Neuronal stem cell (in vitro differentiated cells): ENCODE data around the gene NMUR1. TPM values are rescaled to one million over a fixed set of nuclear protein-coding genes. Genes with fewer than 3 reads are reported as not detected.
"Not testable (repeated sequence)": the region's sequence is repeated elsewhere in the genome, so short reads cannot be mapped to it uniquely, and the experiment has no call there.

Experiments used
- DNase-seq: peaks from one replicate; pipeline ENCODE4 v3.0.0-alpha.2; 2013; ENCODE audit warnings: low spot score
- H2AFZ ChIP-seq: one replicate; pipeline ENCODE4 v1.6.1; 2013; ENCODE audit warnings: mild to moderate bottlenecking, low read length, inconsistent platforms
- H2AK5ac ChIP-seq: 2 replicates; pipeline ENCODE4 v1.6.1; 2013; ENCODE audit warnings: low read depth, mild to moderate bottlenecking, inconsistent platforms, low read length, moderate library complexity, mixed read lengths
- H2BK120ac ChIP-seq: 2 replicates; pipeline ENCODE4 v1.6.1; 2013; ENCODE audit warnings: low read depth, mild to moderate bottlenecking, inconsistent platforms, low read length, moderate library complexity, mixed read lengths
- H2BK12ac ChIP-seq: one replicate; pipeline ENCODE4 v1.6.1; 2013; ENCODE audit warnings: low read length, inconsistent platforms
- H2BK15ac ChIP-seq: 2 replicates; pipeline ENCODE4 v1.6.1; 2013; ENCODE audit warnings: mild to moderate bottlenecking, low read length, inconsistent platforms, mixed read lengths
- H2BK5ac ChIP-seq: one replicate; pipeline ENCODE4 v1.6.1; 2013; ENCODE audit warnings: inconsistent platforms, mild to moderate bottlenecking, low read length, moderate library complexity
- H3K14ac ChIP-seq: one replicate; pipeline ENCODE4 v1.6.1; 2013; ENCODE audit warnings: low read length, inconsistent platforms
- H3K18ac ChIP-seq: 2 replicates; pipeline ENCODE4 v1.6.1; 2013; ENCODE audit warnings: low read length, inconsistent platforms
- H3K23ac ChIP-seq: 2 replicates; pipeline ENCODE4 v1.6.1; 2013; ENCODE audit warnings: low read depth, mild to moderate bottlenecking, mixed read lengths, low read length, inconsistent platforms; ENCODE audit not compliant: poor library complexity
- H3K27ac ChIP-seq: replicated peaks from 3 replicates; pipeline ENCODE4 v1.5.1; 2013; ENCODE audit warnings: low read length, inconsistent platforms
- H3K27me3 ChIP-seq, 3 experiments: 2 replicates each; pipeline ENCODE4 v1.6.1; 2013; ENCODE audit warnings: low read length in 3 of 3, mild to moderate bottlenecking in 2 of 3, inconsistent platforms in 1 of 3, low read depth in 1 of 3, mixed read lengths in 1 of 3, moderate library complexity in 1 of 3; ENCODE audit not compliant: control insufficient read depth in 3 of 3, insufficient read depth in 3 of 3
- H3K36me3 ChIP-seq, 2 donors: replicated peaks in 1 of 2; 2 replicates each; pipeline ENCODE4 v1.6.1; 2013; ENCODE audit warnings: low read length in 2 of 2; ENCODE audit not compliant: control insufficient read depth in 2 of 2, insufficient read depth in 2 of 2
- H3K4ac ChIP-seq: 2 replicates; pipeline ENCODE4 v1.6.1; 2013; ENCODE audit warnings: inconsistent platforms, mild to moderate bottlenecking, low read length, moderate library complexity
- H3K4me1 ChIP-seq, 2 donors: 1 replicate in 1 of 2; 2 replicates in 1 of 2; pipeline ENCODE4 v1.6.1; 2013; ENCODE audit warnings: low read length in 2 of 2, low read depth in 1 of 2; ENCODE audit not compliant: control insufficient read depth in 2 of 2, insufficient read depth in 1 of 2
- H3K4me2 ChIP-seq: one replicate; pipeline ENCODE4 v1.6.1; 2013; ENCODE audit warnings: mild to moderate bottlenecking, low read length, inconsistent platforms; ENCODE audit not compliant: insufficient read depth, poor library complexity, severe bottlenecking
- H3K4me3 ChIP-seq, 2 donors: 2 replicates each; pipeline ENCODE4 v1.5.1; 2013; ENCODE audit warnings: low read length in 2 of 2, mild to moderate bottlenecking in 2 of 2, inconsistent platforms in 1 of 2, moderate library complexity in 1 of 2
- H3K79me1 ChIP-seq: one replicate; pipeline ENCODE4 v1.6.1; 2013; ENCODE audit warnings: low read depth, mild to moderate bottlenecking, inconsistent platforms, low read length, moderate library complexity
- H3K9ac ChIP-seq: one replicate; pipeline ENCODE4 v1.6.1; 2013; ENCODE audit warnings: mild to moderate bottlenecking, low read depth, low read length, inconsistent platforms; ENCODE audit not compliant: poor library complexity
- H3K9me3 ChIP-seq, 2 donors: replicated peaks in 1 of 2; 2 replicates each; pipeline versions ENCODE3 to v1.6.1; 2013; ENCODE audit warnings: low read length in 2 of 2, mild to moderate bottlenecking in 2 of 2, inconsistent platforms in 1 of 2, low read depth in 1 of 2, mixed read lengths in 1 of 2, moderate library complexity in 1 of 2; ENCODE audit not compliant: control insufficient read depth in 2 of 2, insufficient read depth in 1 of 2
- H4K8ac ChIP-seq: one replicate; pipeline ENCODE4 v1.6.1; 2013; ENCODE audit warnings: low read depth, mild to moderate bottlenecking, inconsistent platforms, low read length, moderate library complexity
- H4K91ac ChIP-seq: one replicate; pipeline ENCODE4 v1.6.1; 2013; ENCODE audit warnings: low read length, low read depth, mild to moderate bottlenecking, inconsistent platforms; ENCODE audit not compliant: poor library complexity
- WGBS, 2 donors: extraction: QIAGEN DNeasy Blood & Tissue Kit; methylation state at CpG; one replicate each; pipeline ENCODE4 v1.1.7; 2013; ENCODE audit warnings: missing lambda C conversion rate in 2 of 2, mixed read lengths in 1 of 2; ENCODE audit not compliant: insufficient read length in 2 of 2, insufficient replicate concordance in 1 of 2; ENCODE audit errors: extremely low coverage in 2 of 2; 5-methylcytosine and 5-hydroxymethylcytosine counted together
- polyA plus RNA-seq, 2 experiments: library from polyadenylated mRNA; stranded (reverse); fragments of 200-250 nt; gene quantifications; one replicate each; pipeline ENCODE4 v1.2.3, GENCODE V29; 2013

Gene NMUR1, protein sequence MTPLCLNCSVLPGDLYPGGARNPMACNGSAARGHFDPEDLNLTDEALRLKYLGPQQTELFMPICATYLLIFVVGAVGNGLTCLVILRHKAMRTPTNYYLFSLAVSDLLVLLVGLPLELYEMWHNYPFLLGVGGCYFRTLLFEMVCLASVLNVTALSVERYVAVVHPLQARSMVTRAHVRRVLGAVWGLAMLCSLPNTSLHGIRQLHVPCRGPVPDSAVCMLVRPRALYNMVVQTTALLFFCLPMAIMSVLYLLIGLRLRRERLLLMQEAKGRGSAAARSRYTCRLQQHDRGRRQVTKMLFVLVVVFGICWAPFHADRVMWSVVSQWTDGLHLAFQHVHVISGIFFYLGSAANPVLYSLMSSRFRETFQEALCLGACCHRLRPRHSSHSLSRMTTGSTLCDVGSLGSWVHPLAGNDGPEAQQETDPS
- 0.28 TPM for polyA plus RNA-seq (2013, experiment 1 of 2)
- polyA plus RNA-seq (2013, experiment 2 of 2), result 0.29 TPM

DNA sequence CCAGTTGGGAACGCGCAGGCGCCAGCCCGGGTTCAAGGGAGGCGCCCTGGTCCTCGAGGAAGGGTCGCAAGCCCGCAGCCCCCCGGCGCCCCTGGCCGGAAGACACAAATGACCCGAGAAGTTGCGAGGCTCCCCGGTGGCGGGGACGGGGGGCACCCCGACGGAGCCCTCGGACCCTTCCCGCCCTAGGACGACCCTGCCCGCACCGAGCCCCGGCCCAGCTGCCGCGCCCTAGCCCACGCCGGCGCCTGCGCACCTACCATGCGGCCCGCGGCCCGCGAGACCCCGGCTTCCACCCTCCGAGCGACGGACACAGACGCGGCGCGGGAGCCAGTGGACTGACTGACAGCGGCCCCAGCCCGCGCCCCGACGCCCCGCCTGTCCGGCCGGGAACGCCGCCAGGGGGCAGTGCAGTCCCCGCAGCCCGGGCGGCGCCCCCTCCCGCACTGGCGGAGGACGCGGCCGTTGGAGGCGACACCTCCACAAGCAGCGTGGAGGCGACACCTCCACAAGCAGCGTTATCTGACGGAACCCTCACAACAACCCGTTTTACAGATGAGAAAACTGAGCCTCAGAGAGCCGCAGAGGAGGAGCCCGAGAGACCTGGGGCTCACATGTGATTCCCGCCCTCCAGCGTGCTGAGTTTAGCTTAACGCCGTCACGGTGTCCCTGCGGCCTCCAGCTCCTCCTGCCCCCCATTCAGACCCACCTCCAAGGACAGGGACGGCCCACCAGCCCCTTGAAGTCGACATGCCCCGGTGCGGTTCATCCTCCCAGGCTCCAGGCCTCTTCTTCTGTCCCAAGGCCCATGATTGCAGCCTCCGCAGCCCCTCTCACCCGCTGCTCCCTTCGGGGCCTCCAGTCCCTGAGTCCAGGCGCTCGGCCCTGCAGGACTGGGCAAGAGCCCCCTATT lies at the start of gene NMUR1:
Gene NMUR1 (minus strand): TSS at position 347 of the 913 bp plus-strand sequence. CDS start 84 bp downstream, at position 263.
- peak; percentile 48 for DNase-seq
- H2AK5ac ChIP-seq, result peak within 1 kb of the TSS; percentile 93
- peak within 1 kb of the TSS; percentile 82 for H2BK5ac ChIP-seq
- peaks cover 0 to 5% of the 10 kb centered on the region in 2 donors for H3K4me1 ChIP-seq
- H3K14ac ChIP-seq, result peak within 1 kb of the TSS; percentile 82
- H3K4me2 ChIP-seq, result peak within 1 kb of the TSS; percentile 86
- peak within 1 kb of the TSS; percentile 90 for H2BK12ac ChIP-seq
- peak within 1 kb of the TSS; percentile 99 for H3K18ac ChIP-seq
- peak within 1 kb of the TSS; percentile 90 for H2AFZ ChIP-seq
- H3K9ac ChIP-seq, result peak within 1 kb of the TSS; percentile 88
- peak within 1 kb of the TSS; percentile 10 for H3K4ac ChIP-seq
- peak within 1 kb of the TSS; percentile 73 for H3K23ac ChIP-seq
- no CpG with 5 or more reads among the region's 85 CpGs for WGBS, 2 donors
- H3K27me3 ChIP-seq, result peaks cover 2 to 63% (median 18%) of the 10 kb centered on the region in 3 experiments
- H3K27ac ChIP-seq, result no peak within 1 kb of the TSS
- peak within 1 kb of the TSS in 1 of 2 donors; percentile 72 for H3K4me3 ChIP-seq
- peak within 1 kb of the TSS; percentile 98 for H2BK15ac ChIP-seq
- H3K9me3 ChIP-seq, result no peaks in the 10 kb centered on the region
- no peaks in the 10 kb centered on the region for H3K36me3 ChIP-seq
- H4K8ac ChIP-seq, result no peak within 1 kb of the TSS
- peak within 1 kb of the TSS; percentile 72 for H4K91ac ChIP-seq
- peaks cover 2% of the 10 kb centered on the region for H3K79me1 ChIP-seq
- H2BK120ac ChIP-seq, result peak within 1 kb of the TSS; percentile 61

DNA sequence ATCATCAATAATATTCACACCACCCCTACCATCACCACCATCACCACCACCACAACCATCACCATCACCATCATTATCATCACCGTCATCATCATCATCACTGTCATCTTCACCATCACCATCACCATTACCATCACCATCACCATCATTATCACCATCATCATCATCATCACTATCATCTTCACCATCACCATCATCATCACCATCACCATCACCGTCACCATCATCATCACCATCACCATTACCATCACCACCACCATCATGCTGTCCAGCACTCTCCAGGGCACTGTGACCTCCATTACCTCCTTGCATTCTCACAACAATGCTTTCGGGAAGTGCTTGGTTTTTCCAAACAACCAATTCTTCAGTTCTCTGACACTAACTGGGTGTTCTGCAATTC lies 49.3 kb upstream of the NMUR1 start:
- Histone ChIP-seq H4K91ac (no peak overlapping the region), H2AK5ac (no peak overlapping the region), H2BK12ac (no peak overlapping the region), H3K4me1 (peaks cover 3 to 11% of the 10 kb centered on the region in 2 donors), H3K4ac (no peak overlapping the region), H3K9ac (no peak overlapping the region), H2AFZ (no peak overlapping the region), H4K8ac (no peak overlapping the region), H3K23ac (no peak overlapping the region), H3K27ac (no peak overlapping the region), H3K14ac (no peak overlapping the region), H2BK15ac (no peak overlapping the region), H3K18ac (no peak overlapping the region), H3K4me2 (no peak overlapping the region), H2BK5ac (no peak overlapping the region), H3K9me3 (no peaks in the 10 kb centered on the region), H3K27me3 (peaks cover 0 to 3% (median 0%) of the 10 kb centered on the region in 3 experiments), H3K36me3 (no peaks in the 10 kb centered on the region), H3K79me1 (no peaks in the 10 kb centered on the region), H2BK120ac (no peak overlapping the region), H3K4me3 (no peak overlapping the region)
- DNase-seq, result no peak
- 100% methylated on average over 1 of the region's 3 CpGs for WGBS, 2 donors

- not testable (repeated sequence) for H3K9me3 ChIP-seq, H3K36me3 ChIP-seq, H4K8ac ChIP-seq, H3K4me3 ChIP-seq, H2BK5ac ChIP-seq, H3K79me1 ChIP-seq, H2BK15ac ChIP-seq, H3K18ac ChIP-seq, H3K23ac ChIP-seq, H2BK120ac ChIP-seq, H2AFZ ChIP-seq, H2BK12ac ChIP-seq, H4K91ac ChIP-seq, DNase-seq, H3K4ac ChIP-seq, H3K27me3 ChIP-seq, H3K27ac ChIP-seq, H3K9ac ChIP-seq, H3K4me2 ChIP-seq, H3K14ac ChIP-seq
- no CpG with 5 or more reads among the region's 2 CpGs for WGBS, 2 donors
- H2AK5ac ChIP-seq, result peak overlapping the region; percentile 24
- H3K4me1 ChIP-seq, result peaks cover 4 to 14% of the 10 kb centered on the region in 2 donors
Observed at GRCh38 chr2:231578655-231579054, 48.4 kb upstream of the NMUR1 start.
